HG03558 (cell line): ENCODE data around the gene THAP12.
"Not testable (repeated sequence)": the region's sequence is repeated elsewhere in the genome, so short reads cannot be mapped to it uniquely, and the experiment has no call there.

Source experiments
- ATAC-seq: cut with Tn5 transposase; IDR thresholded peaks from one replicate; pipeline ENCODE4 v1.9.1; 2021; ENCODE audit warnings: moderate number of reproducible peaks; ENCODE audit not compliant: unreplicated experiment; ENCODE audit errors: extremely low read depth

Gene THAP12

DNA sequence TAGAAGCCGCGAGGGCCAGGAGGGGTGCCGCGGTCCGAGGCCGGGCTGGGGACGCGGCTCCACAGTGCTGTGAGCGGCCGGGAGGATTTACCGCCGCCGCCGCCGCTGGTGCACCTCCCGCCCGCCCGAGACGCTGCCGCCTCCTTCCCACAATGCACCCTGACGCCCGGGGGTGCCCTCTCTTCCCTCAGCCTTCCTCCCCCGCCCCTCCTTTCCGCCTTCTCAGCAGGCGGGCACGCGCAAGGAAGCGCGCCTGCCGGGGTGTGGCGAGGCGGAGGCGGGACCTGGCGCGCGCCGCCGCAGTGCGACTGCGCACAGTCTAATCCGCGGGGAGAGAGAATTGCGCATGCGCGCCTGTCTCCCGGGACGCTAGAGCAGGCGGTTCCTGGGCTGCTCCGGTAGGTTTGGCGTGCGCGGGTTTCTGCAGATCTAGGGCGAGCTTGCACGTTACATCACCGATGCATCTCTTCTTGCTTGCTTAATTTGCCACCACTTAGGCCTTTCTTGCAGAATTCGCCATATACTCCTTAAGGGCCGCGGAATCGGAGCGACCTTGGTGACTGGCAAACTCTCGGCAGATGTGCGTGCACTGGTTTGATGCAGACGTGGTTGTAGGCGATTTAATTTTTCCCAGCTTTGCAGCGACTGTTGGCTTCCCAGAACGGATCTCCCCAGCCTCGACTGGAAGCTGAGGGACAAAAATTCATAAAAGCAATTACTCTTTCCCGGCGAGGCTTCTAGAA is at the start of gene THAP12, which contains the start of gene GVQW3:
TSS of gene THAP12 (minus strand) at position 156 of the 743 bp plus-strand sequence. CDS start 296 bp downstream, outside the sequence.
TSS of gene GVQW3 (plus strand) at position 347 of the 743 bp plus-strand sequence. CDS start 506 bp downstream, outside the sequence.
- peak; percentile 47 for ATAC-seq

GRCh38 chr11:76426660-76427059 is 45.7 kb upstream of the THAP12 start:
- no peak for ATAC-seq

- ATAC-seq = no peak
These were observed 44.0 kb upstream of the THAP12 start for GRCh38 chr11:76424891-76425290.

DNA sequence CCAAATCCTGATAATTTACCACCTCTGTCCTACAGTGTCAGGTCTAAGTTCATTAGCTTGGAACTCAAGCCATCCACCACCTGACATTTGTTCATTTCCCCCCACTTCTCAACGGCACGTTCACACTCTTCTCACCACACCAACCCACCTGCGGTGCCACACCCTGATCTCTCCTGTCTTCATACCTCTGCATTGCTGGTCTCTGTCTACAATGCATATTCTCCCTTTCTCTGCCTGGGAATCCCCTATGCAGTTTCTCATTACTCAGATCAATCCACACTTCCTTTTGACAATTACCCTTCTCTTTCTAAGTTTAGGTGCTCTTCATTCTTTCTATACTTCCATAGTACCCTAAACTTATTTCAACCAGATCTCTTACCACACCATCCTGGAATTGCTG is 43.4 kb upstream of the THAP12 start:
- no peak for ATAC-seq

- ATAC-seq = no peak
These were observed 39.0 kb upstream of the THAP12 start for GRCh38 chr11:76419896-76420295.

GRCh38 chr11:76415073-76415472 is 34.1 kb upstream of the THAP12 start:
- ATAC-seq = no peak

DNA sequence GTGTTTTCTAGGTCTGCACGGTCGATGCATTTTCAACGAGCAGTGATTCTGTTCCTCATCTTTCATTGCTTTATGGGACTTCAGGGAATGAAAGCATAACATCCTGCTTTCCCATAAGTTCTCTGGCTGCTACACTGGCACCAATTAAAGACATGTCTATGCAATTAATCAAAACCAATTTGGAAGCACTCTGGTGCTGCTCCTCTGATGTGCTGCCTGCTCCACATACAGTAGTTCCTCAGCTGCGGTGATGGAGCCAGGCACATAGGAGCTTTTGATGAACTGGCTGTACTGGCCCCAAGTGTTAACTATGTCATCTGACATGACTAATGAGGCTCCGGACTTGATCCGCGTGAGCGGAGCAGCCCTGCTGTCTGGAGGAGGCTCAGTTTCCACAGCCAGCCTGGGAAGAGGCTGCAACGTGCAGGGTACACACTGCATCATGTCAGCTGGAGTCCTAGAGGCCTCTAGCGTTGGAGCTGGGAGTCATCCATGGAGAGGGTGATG is 30.0 kb upstream of the THAP12 start:
- no peak for ATAC-seq

- ATAC-seq = no peak
These were observed 27.4 kb upstream of the THAP12 start for GRCh38 chr11:76408171-76408965.

GRCh38 chr11:76406359-76406758 is 25.4 kb upstream of the THAP12 start:
- no peak for ATAC-seq

GRCh38 chr11:76401484-76401883 is 20.6 kb upstream of the THAP12 start:
- ATAC-seq = not testable (repeated sequence)

DNA sequence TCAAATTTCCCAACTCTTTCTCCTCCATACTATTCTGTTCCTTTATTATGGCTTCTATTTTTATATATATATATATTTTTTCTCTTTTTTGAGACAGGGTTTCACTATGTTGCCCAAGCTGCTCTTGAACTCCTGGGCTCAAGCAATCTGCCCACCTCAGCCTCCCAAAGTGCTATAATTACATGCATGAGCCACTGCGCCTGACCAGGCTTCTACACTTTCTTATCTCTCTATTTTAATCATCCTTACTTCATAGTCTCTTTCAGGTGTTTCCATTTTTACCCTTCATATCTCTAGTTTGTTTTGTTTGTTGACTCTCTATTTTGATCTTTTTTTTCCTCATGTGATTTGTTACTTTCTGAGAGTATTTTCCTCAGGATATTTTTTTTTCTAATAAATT is 20.0 kb upstream of the THAP12 start:
- ATAC-seq = no peak

DNA sequence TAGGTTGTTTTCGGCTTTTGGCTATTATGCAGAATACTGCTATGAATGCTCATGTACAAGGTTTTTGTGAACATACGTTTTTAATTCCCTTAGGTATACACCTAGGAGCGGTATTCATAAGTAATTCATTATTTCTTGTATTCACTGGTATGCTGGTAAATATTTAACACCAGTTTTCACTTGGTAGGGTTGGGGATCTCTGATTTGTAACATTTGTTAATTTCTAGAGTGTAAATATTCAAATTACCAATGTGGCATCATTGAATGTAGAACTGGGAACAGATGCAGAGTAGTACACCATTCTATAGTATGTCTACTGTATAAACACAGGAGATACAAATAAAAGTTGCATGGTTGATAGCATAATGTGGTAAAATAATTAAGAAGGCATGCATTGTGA is 16.5 kb upstream of the THAP12 start:
- no peak for ATAC-seq

- no peak for ATAC-seq
These were observed 14.4 kb upstream of the THAP12 start for GRCh38 chr11:76395296-76395695.

DNA sequence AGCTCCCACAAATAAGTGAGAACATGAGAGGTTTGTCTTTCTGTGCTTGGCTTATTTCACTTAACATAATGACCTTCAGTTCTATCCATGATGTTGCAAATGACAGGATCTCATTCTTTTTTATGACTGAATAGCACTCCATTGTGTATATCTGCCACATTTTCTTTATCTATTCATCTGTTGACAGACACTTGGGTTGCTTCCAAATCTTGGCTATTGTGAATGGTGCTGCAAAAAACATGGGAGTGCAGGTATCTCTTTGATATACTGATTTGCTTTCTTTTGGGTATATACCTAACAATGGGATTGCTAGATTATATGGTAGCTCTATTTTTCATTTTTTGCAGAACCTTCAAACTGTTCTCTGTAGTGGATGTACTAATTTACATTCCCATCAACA is 13.5 kb upstream of the THAP12 start:
- ATAC-seq = no peak

- no peak for ATAC-seq
These were observed 11.9 kb upstream of the THAP12 start for GRCh38 chr11:76392870-76393269.

DNA sequence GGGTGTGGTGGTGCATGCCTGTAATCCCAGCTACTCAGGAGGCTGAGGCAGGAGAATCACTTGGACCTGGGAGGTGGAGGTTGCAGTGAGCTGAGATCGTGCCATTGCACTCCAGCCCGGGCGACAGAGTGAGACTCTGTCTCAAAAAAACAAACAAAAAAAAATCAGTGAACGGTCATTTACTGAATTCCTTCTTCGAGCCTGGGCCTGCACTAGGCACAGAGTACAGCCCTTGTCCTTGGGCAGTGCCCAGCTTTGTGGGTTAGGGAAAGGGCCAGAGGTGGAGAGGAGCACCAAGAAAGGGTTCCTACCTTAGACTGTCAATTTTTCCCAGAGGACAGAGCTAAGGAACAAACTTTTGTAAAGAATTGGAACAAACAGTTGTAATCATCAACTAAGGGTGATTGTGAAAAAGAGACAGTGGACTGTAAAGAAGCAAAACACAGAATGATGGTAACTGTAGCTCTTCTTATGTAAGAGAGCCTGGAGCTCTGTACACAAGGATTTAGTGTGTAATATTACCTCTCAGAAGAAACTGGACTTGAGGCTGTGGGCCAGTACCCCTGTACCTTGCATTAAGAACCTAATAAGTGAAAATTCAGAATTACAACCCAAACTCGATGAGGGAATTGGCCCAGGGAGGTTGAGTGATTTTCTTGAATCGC is 11.0 kb upstream of the THAP12 start:
- ATAC-seq = no peak

- ATAC-seq = no peak
These were observed 10.1 kb upstream of the THAP12 start for GRCh38 chr11:76391021-76391420.

GRCh38 chr11:76388408-76388807 is 7.5 kb upstream of the THAP12 start:
- no peak for ATAC-seq

DNA sequence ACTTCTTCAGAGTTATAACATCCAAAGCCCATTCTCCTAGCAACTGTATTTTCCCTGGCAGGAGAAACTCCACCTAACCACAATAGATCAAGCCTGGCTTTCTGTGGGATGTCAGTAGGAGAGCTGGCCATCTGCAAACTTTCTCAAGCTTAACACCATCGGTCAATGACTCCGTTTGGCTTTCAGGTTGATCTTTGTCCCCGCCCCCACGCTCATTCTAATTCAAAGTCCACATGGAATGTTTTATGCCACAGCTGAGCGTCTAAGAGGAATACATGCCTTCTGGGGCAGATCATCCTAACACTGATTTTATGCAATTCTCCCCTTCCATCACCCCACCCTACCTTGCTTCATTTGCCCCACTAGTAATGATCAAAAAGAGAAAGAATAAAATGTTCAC is 5.0 kb upstream of the THAP12 start:
- no peak for ATAC-seq

GRCh38 chr11:76382209-76382608 is 1.3 kb upstream of the THAP12 start:
- ATAC-seq = no peak
